Breast epithelium (tissue), 3 donors: ENCODE data around the gene CBFA2T3.

Experiments used
- CTCF ChIP-seq, 3 donors: fragments of 450-650 bp; IDR thresholded peaks; one replicate each; pipeline ENCODE4 v1.5.1; 2016 to 2017; ENCODE audit warnings: antibody characterized with exemption in 3 of 3, mild to moderate bottlenecking in 3 of 3, moderate library complexity in 3 of 3
- POLR2A ChIP-seq: fragments of 450-650 bp; IDR thresholded peaks from one replicate; pipeline ENCODE4 v1.6.1; 2016; ENCODE audit warnings: antibody characterized with exemption, mild to moderate bottlenecking, moderate library complexity
- POLR2AphosphoS5 ChIP-seq, 3 donors: sonication (generic); formaldehyde crosslinking; IDR thresholded peaks; one replicate each; pipeline ENCODE4 v1.6.1; 2017; ENCODE audit warnings: antibody characterized with exemption in 3 of 3

GRCh38 chr16:89010210-89010925 is 33.4 kb upstream of the CBFA2T3 start:
- TF ChIP-seq CTCF (IDR thresholded peaks at IDR 0.05) (no peak), POLR2A (no peak), POLR2AphosphoS5 (IDR thresholded peaks at IDR 0.05) (no peak)
